H1 (cell line): ENCODE data around the gene HYAL4. TPM values are rescaled to one million over a fixed set of nuclear protein-coding genes. Genes with fewer than 3 reads are reported as not detected.
"Not testable (repeated sequence)": the region's sequence is repeated elsewhere in the genome, so short reads cannot be mapped to it uniquely, and the experiment has no call there.

ENCODE experiments used
- CTCF ChIA-PET: fragments of 300-600 bp; sonication (Branson Sonifier 250); formaldehyde crosslinking; loops from one replicate; lab custom pipeline; 2021; ENCODE audit not compliant: partially characterized antibody; lab: Charles Lee
- POLR2A ChIA-PET: fragments of 300-600 bp; sonication (Branson Sonifier 250); formaldehyde crosslinking; loops from one replicate; lab custom pipeline; 2021; ENCODE audit warnings: inconsistent platforms; ENCODE audit not compliant: partially characterized antibody; lab: Charles Lee
- DNase-seq, 2 experiments: peaks; one replicate each; pipeline versions ENCODE4 v3.0.0 to v3.0.0-alpha.2; 2010 to 2022; ENCODE audit warnings: low spot score in 2 of 2, low read depth in 1 of 2, mixed read lengths in 1 of 2
- FAIRE-seq: peaks from 2 replicates; lab custom pipeline; 2011; peaks lifted over from hg19 to GRCh38; lab: Jason Lieb, UNC
- H2AFZ ChIP-seq: 2 replicates; pipeline ENCODE4 v1.8.1; 2012; ENCODE audit warnings: low read length, inconsistent platforms
- H2AK5ac ChIP-seq: 2 replicates; pipeline ENCODE4 v1.6.1; 2013; ENCODE audit warnings: low read depth, low read length
- H2BK120ac ChIP-seq: replicated peaks from 2 replicates; pipeline ENCODE3; 2013; ENCODE audit warnings: low read depth, low read length, inconsistent platforms
- H2BK12ac ChIP-seq: 2 replicates; pipeline ENCODE4 v1.6.1; 2013; ENCODE audit warnings: low read depth, low read length
- H2BK15ac ChIP-seq: 2 replicates; pipeline ENCODE4 v1.6.1; 2013; ENCODE audit warnings: low read length
- H2BK20ac ChIP-seq: 2 replicates; pipeline ENCODE4 v1.6.1; 2013; ENCODE audit warnings: low read length
- H2BK5ac ChIP-seq: 2 replicates; pipeline ENCODE4 v1.6.1; 2013; ENCODE audit warnings: low read depth, low read length
- H3K14ac ChIP-seq: 2 replicates; pipeline ENCODE4 v1.6.1; 2013; ENCODE audit warnings: inconsistent platforms; ENCODE audit not compliant: insufficient read length
- H3K18ac ChIP-seq: 2 replicates; pipeline ENCODE4 v1.6.1; 2013; ENCODE audit warnings: low read length; ENCODE audit errors: extremely low read depth
- H3K23ac ChIP-seq: 2 replicates; pipeline ENCODE4 v1.6.1; 2013; ENCODE audit warnings: inconsistent platforms; ENCODE audit not compliant: insufficient read length
- H3K23me2 ChIP-seq: 2 replicates; pipeline ENCODE4 v1.6.1; 2013; ENCODE audit warnings: low read depth, low read length
- H3K27ac ChIP-seq: 2 replicates; pipeline ENCODE4 v1.6.1; 2011; ENCODE audit warnings: low read depth, low read length, inconsistent platforms
- H3K27me3 ChIP-seq, 4 experiments: replicated peaks in 1 of 4; 1 replicate in 1 of 4; 2 replicates in 3 of 4; pipeline versions ENCODE4 v1.6.1 to v1.8.1; 2011 to 2013; ENCODE audit warnings: low read length in 3 of 4, mild to moderate bottlenecking in 3 of 4, inconsistent platforms in 2 of 4, mixed read lengths in 2 of 4, moderate library complexity in 1 of 4; ENCODE audit not compliant: control insufficient read depth in 3 of 4, insufficient read depth in 3 of 4; ENCODE audit errors: extremely low read depth in 1 of 4
- H3K36me3 ChIP-seq, 4 experiments: 2 replicates each; pipeline versions ENCODE4 v1.6.1 to v1.8.1; 2011 to 2013; ENCODE audit warnings: mild to moderate bottlenecking in 4 of 4, low read length in 3 of 4, moderate library complexity in 2 of 4, control low read depth in 1 of 4, inconsistent platforms in 1 of 4; ENCODE audit not compliant: insufficient read depth in 4 of 4, control insufficient read depth in 2 of 4
- H3K4ac ChIP-seq: replicated peaks from 2 replicates; pipeline ENCODE3; 2013; ENCODE audit warnings: low read length, low read depth, mixed read lengths, inconsistent platforms; ENCODE audit not compliant: insufficient read length
- H3K4me1 ChIP-seq, 4 experiments: replicated peaks in 1 of 4; 1 replicate in 1 of 4; 2 replicates in 3 of 4; pipeline versions ENCODE4 v1.6.1 to v1.8.1; 2011 to 2013; ENCODE audit warnings: low read length in 3 of 4, inconsistent platforms in 2 of 4, mixed read lengths in 1 of 4; ENCODE audit not compliant: insufficient read depth in 4 of 4, control insufficient read depth in 3 of 4
- H3K4me2 ChIP-seq, 2 experiments: 2 replicates each; pipeline versions ENCODE4 v1.6.1 to v1.8.1; 2011 to 2013; ENCODE audit warnings: low read depth in 2 of 2, low read length in 2 of 2, control low read depth in 1 of 2, inconsistent platforms in 1 of 2, mild to moderate bottlenecking in 1 of 2; ENCODE audit not compliant: insufficient read depth in 1 of 2
- H3K4me3 ChIP-seq, 4 experiments: fragments of 200-600, 300-600 bp in 1 of 4; sonication (generic), shearing (Covaris generic), sonication (Bioruptor Twin) in 1 of 4; 2 replicates each; pipeline versions ENCODE4 v1.5.1 to v1.8.1; 2011 to 2016; ENCODE audit warnings: low read length in 4 of 4, low read depth in 3 of 4, control low read depth in 2 of 4, inconsistent platforms in 2 of 4, mild to moderate bottlenecking in 2 of 4, mixed read lengths in 1 of 4, moderate library complexity in 1 of 4; ENCODE audit not compliant: insufficient read depth in 2 of 4; ENCODE audit errors: extremely low read depth in 1 of 4
- H3K56ac ChIP-seq: replicated peaks from 2 replicates; pipeline ENCODE3; 2013; ENCODE audit warnings: low read depth, mild to moderate bottlenecking, mixed read lengths, low read length, inconsistent platforms; ENCODE audit not compliant: insufficient read length
- H3K79me1 ChIP-seq: 2 replicates; pipeline ENCODE4 v1.6.1; 2013; ENCODE audit warnings: low read depth, low read length, control low read depth
- H3K79me2 ChIP-seq, 2 experiments: 2 replicates each; pipeline versions ENCODE4 v1.6.1 to v1.8.1; 2012 to 2013; ENCODE audit warnings: low read length in 2 of 2, mild to moderate bottlenecking in 2 of 2, inconsistent platforms in 1 of 2; ENCODE audit not compliant: insufficient read depth in 2 of 2, control insufficient read depth in 1 of 2
- H3K9ac ChIP-seq, 4 experiments: replicated peaks in 1 of 4; 1 replicate in 1 of 4; 2 replicates in 3 of 4; pipeline versions ENCODE4 v1.6.1 to v1.8.1; 2011 to 2013; ENCODE audit warnings: low read depth in 3 of 4, low read length in 3 of 4, control low read depth in 2 of 4, mild to moderate bottlenecking in 2 of 4, moderate library complexity in 2 of 4, inconsistent platforms in 1 of 4; ENCODE audit errors: extremely low read depth in 1 of 4
- H3K9me3 ChIP-seq, 2 experiments: 2 replicates each; pipeline versions ENCODE4 v1.6.1 to v1.8.1; 2012 to 2013; ENCODE audit warnings: mild to moderate bottlenecking in 2 of 2, moderate library complexity in 2 of 2, control low read depth in 1 of 2, inconsistent platforms in 1 of 2, low read depth in 1 of 2, low read length in 1 of 2, mixed read lengths in 1 of 2; ENCODE audit not compliant: insufficient read depth in 2 of 2
- H4K20me1 ChIP-seq, 2 experiments: replicated peaks in 1 of 2; 2 replicates each; pipeline versions ENCODE3 to v1.8.1; 2011 to 2013; ENCODE audit warnings: inconsistent platforms in 2 of 2, low read length in 2 of 2, mild to moderate bottlenecking in 1 of 2; ENCODE audit not compliant: insufficient read depth in 2 of 2, control insufficient read depth in 1 of 2
- H4K5ac ChIP-seq: 2 replicates; pipeline ENCODE4 v1.6.1; 2013; ENCODE audit warnings: low read length, low read depth, mixed read lengths, inconsistent platforms; ENCODE audit not compliant: insufficient read length
- H4K8ac ChIP-seq: 2 replicates; pipeline ENCODE4 v1.8.0; 2013; ENCODE audit warnings: mild to moderate bottlenecking, moderate library complexity, low read length, inconsistent platforms; ENCODE audit not compliant: insufficient read depth; ENCODE audit errors: extremely low read depth
- H4K91ac ChIP-seq: replicated peaks from 2 replicates; pipeline ENCODE3; 2013; ENCODE audit warnings: low read length, mixed read lengths, inconsistent platforms; ENCODE audit not compliant: insufficient read length
- WGBS, 2 experiments: shearing (Covaris generic) in 1 of 2; methylation state at CpG; one replicate each; pipeline versions ENCODE4 v1.1.6 to v1.1.7; 2013 to 2015; ENCODE audit warnings: low lambda C conversion rate in 2 of 2, mixed read lengths in 2 of 2, inconsistent platforms in 1 of 2, low coverage in 1 of 2, missing lambda C conversion rate in 1 of 2; ENCODE audit not compliant: insufficient replicate concordance in 2 of 2, insufficient coverage in 1 of 2, insufficient read length in 1 of 2; ENCODE audit errors: extremely low coverage in 1 of 2, missing lambda C conversion rate in 1 of 2; 5-methylcytosine and 5-hydroxymethylcytosine counted together
- polyA plus RNA-seq, 7 experiments: library from polyadenylated mRNA; depleted of rRNA in 3 of 7; stranded (reverse) in 5 of 7; unstranded in 2 of 7; fragments of >200 nt in 5 of 7; fragments of 200-250 nt in 2 of 7; gene quantifications; 1 replicate in 5 of 7; 2 replicates in 1 of 7; 4 replicates in 1 of 7; pipeline versions ENCODE4 v1.2.1 to v1.2.3, GENCODE V29; 2011 to 2013; ENCODE audit warnings: missing spikeins in 2 of 7, mixed read lengths in 2 of 7
- total RNA-seq: library from RNA; stranded (reverse); fragmentation: NEBNext Ultra II Directional; extraction: Animal tissue kit (Norgen Biotek cat#: 25700); gene quantifications from 2 replicates; pipeline ENCODE4 v1.2.1, GENCODE V29; 2021

HYAL4 gene
- total and polyA plus RNA-seq, 2 of the 8 experiments (the other 6 are each of a cell fraction or from before 2014, with no cell fraction given): not detected

DNA sequence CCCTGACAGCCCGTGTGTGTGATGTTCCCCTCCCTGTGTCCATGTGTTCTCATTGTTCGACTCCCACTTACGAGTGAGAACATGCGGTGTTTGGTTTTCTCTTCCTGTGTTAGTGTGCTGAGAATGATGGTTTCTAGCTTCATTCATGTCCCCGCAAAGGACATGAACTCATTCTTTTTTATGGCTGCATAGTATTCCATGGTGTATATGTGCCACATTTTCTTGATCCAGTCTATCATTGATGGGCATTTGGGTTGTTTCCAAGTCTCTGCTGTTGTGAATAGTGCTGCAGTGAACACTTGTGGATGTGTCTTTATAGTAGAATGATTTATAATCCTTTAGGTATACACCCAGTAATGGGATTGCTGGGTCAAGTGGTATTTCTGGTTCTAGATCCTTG lies 6.4 kb downstream of the HYAL4 start:
- H2AK5ac ChIP-seq, H2BK5ac ChIP-seq, H2BK20ac ChIP-seq, DNase-seq, H3K4me3 ChIP-seq, H3K27ac ChIP-seq, H4K91ac ChIP-seq, H3K56ac ChIP-seq, H3K4me2 ChIP-seq, CTCF ChIA-PET, H4K20me1 ChIP-seq, H2BK15ac ChIP-seq, H3K4me1 ChIP-seq, H3K18ac ChIP-seq, POLR2A ChIA-PET, H2AFZ ChIP-seq, H3K4ac ChIP-seq, H3K23me2 ChIP-seq, H2BK12ac ChIP-seq, H3K23ac ChIP-seq, H3K36me3 ChIP-seq, H3K79me1 ChIP-seq, H3K9ac ChIP-seq, H2BK120ac ChIP-seq, H3K14ac ChIP-seq, H4K8ac ChIP-seq, H3K9me3 ChIP-seq, H3K79me2 ChIP-seq, H3K27me3 ChIP-seq, H4K5ac ChIP-seq, FAIRE-seq: not testable (repeated sequence)
- WGBS, 2 experiments: 96% methylated on average over 5 of the region's 5 CpGs; no CpG with 5 or more reads in 1 of the 2 experiments

DNA sequence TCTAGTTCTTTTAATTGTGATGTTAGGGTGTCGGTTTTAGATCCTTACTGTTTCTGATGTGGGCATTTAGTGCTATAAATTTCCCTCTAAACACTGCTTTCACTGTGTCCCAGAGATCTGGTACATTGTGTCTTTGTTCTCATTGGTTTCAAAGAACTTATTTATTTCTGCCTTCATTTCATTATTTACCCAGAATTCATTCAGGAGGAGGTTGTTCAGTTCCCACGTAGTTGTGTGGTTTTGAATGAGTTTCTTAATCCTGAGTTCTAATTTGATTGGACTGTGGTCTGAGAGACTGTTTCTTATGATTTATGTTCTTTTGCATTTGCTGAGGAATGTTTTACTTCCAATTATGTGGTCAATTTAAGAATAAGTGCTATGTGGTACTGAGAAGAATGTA lies 9.3 kb downstream of the HYAL4 start:
- H2BK120ac ChIP-seq, H3K23ac ChIP-seq, H4K5ac ChIP-seq, H3K23me2 ChIP-seq, H3K14ac ChIP-seq, H3K79me1 ChIP-seq, H3K9ac ChIP-seq, H3K56ac ChIP-seq, H4K91ac ChIP-seq, H3K4me2 ChIP-seq, H3K79me2 ChIP-seq, H4K20me1 ChIP-seq, H2AFZ ChIP-seq, FAIRE-seq, H3K4me1 ChIP-seq, H2BK5ac ChIP-seq, H3K27ac ChIP-seq, H3K4ac ChIP-seq, H2AK5ac ChIP-seq, H2BK12ac ChIP-seq, H3K36me3 ChIP-seq, H3K27me3 ChIP-seq, H2BK15ac ChIP-seq, H3K4me3 ChIP-seq, H2BK20ac ChIP-seq, H4K8ac ChIP-seq, H3K9me3 ChIP-seq, DNase-seq, POLR2A ChIA-PET, H3K18ac ChIP-seq: not testable (repeated sequence)
- 93% methylated on average over 2 of the region's 2 CpGs; no CpG with 5 or more reads in 1 of the 2 experiments for WGBS, 2 experiments
- CTCF ChIA-PET: interaction anchor here (1.2 to 3.6 kb wide), 3 partner anchors 11 to 56 kb away, joined by 3 to 12 read pairs (median 7); no protein-coding TSS in a partner anchor
